ENCODE data around the gene MANSC4.
"Not testable (repeated sequence)": the region's sequence is repeated elsewhere in the genome, so short reads cannot be mapped to it uniquely, and the experiment has no call there.

MANSC4 gene

DNA sequence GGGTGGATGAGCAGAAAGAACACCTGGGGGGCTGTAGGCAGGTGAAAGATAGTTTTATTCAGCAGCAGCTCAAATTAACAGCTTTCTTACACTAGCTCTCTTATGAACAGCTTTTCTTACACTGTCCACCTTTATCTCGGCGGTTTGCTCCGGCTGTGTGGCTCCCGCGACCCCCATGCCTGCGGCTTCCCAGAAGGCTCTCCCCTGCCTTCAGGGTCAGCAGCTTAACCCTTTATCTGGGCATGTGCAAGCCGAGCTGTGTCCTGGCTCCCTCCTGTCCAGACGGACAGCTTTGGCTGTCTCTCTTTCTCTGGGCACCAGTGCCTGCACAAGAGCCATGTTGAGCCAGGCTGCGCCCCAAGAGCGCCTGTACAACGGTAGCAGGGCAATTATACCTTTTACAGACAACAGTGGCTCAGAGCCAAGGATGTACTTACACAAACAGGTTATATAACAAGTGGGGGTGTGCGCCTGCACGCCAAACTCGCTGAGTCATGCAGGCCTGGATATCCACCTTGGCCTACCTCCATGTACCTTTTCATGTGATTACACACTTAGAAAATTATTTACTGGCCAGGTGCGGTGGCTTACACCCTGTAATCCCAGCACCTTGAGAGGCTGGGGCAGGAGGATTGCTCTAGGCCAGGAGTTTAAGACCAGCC is 28.5 kb downstream of the MANSC4 start:
- no peak for DNase-seq (ENCODE audit: low read depth)

DNA sequence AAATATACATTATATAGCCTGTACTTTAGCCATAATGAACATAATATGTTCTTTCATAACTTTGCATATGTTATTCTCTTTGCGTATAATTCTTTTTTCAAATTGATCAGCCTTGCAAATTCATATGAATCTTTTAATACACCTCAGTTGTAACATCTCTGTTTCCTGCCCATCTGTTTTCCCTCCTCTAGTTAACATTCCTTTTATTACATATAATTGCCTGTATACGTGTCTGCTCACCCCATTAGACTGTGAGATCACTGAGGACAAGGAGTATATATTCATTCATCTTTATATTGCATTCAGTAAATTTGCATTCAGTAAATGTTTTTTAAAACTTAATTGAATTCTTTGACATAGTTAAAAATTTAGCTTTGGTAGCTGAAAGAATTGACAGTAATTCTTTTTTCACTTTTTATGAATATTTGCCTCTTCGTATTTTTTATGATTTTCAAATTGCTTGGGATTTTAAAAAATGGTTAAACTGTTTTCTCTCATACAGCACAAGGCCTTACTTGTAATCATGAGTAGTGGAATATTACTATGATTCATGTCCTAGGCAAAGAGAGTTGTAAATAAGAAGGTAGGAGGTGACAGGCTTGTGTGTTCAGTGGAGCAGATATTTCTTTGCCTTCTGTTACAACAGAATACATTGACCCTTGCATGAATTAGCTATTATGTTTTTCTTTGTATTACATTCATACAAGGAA is 32.8 kb downstream of the MANSC4 start:
- DNase-seq (ENCODE audit: low read depth): no peak

DNA sequence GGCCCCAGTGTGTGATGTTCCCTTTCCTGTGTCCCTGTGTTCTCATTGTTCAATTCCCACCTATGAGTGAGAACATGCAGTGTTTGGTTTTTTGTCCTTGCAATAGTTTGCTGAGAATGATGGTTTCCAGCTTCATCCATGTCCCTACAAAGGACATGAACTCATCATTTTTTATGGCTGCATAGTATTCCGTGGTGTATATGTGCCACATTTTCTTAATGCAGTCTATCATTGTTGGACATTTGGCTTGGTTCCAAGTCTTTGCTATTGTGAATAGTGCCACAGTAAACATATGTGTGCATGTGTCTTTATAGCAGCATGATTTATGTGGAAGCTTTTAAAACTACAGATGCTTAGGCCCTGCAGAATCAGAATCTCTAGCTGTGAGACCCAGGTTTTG is 34.3 kb downstream of the MANSC4 start:
- not testable (repeated sequence) for DNase-seq (ENCODE audit: low read depth)

DNA sequence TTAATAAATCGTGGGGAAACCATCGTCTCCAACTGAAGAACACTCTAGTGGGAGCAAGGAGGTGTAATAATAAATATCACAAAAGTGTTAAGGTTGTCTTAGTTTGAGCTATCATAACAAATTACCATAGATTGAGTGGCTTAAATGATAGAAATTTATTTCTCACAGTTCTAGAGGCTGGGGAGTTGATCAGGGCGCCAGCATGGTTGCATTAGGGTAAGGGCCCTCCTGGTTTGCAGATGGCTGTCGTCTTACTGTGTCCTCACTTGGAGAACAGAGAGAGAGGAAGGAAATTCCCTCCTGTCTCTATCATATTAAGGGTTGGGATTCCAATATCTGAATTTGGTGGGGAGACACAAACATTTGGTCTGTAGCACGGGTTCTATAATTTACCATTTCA is 36.4 kb downstream of the MANSC4 start:
- no peak for DNase-seq (ENCODE audit: low read depth)

DNA sequence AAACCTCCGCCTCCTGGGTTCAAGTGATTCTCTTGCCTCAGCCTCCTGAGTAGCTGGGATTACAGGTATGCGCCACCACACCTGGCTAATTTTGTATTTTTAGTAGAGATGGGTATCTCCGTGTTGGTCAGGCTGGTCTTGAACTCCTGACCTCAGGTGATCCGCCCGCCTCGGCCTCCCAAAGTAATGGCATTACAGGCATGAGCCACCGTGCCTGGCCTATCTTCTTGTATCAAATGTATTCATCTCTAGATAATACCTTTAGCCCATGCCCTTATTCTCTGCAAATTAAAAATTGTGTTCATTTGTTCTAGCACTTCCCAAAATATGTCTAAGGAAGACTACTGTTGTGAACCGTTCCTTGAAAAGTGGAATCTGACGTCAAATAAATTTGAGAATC is 45.7 kb downstream of the MANSC4 start:
- DNase-seq (ENCODE audit: low read depth): not testable (repeated sequence)

DNA sequence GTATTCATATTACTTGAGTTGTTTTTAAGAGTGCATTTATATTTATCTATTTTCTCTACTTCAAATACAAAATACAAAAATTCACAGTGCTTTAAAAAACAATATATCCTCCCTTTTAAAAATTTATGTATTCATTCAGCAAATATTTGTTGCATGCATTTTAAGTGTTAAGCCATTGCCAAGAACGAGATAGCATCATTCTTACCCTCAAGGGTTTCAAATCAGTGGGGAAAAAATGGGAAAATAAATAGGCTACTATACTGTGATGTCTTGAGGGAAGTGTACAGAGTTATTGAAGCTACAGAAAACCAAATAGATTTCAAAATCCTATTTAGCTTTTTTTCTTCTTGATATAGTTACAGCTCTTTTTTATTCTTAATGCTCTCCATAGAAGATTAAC is 46.2 kb downstream of the MANSC4 start:
- no peak for DNase-seq (ENCODE audit: low read depth)

DNA sequence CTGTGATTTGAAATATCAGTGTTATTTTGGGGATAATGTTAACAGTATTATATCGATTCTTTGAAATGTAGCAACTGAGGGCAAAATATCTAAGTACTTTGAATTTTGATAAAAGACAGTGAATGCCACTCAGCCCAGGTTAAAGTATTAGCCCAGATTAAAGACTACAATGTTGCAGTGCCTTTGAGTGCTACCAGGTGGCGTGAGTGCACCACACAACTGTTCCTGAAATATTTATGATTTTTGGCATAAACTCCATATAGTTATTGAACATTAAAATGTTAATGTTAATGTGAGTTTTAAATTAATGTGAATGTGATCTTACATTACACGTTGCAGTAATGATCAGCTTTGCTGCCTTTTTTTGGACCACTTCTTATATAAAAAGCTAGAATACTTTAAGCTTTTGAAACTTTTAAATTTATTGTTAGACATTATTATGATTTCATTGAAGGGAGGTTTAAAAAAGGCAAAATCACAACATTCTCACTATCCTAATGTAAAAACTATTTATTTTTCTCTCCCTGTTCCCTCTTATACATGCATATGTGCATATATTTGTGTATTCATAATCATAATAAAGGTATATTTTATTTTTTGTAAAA is 46.9 kb downstream of the MANSC4 start:
- DNase-seq (ENCODE audit: low read depth): no peak

DNA sequence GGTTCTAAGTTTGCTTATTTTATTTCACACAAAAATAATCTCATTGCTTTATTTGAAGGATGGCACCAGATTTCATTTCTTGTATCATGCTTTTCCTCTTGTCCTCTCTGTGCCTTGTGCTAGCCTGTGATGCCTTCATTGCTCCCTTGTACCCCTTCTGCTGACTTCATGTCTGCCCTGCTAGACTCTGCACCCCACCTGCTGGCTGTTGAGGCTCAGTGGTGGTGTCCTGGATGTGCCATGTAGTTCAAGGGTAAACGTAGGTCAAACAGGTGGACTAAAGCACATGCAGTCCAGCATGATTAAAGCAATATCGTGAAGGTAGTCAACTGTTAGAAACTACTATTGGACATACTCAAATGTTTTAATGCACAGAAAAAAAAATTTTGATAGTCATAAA is 47.8 kb downstream of the MANSC4 start:
- no peak for DNase-seq (ENCODE audit: low read depth)

DNA sequence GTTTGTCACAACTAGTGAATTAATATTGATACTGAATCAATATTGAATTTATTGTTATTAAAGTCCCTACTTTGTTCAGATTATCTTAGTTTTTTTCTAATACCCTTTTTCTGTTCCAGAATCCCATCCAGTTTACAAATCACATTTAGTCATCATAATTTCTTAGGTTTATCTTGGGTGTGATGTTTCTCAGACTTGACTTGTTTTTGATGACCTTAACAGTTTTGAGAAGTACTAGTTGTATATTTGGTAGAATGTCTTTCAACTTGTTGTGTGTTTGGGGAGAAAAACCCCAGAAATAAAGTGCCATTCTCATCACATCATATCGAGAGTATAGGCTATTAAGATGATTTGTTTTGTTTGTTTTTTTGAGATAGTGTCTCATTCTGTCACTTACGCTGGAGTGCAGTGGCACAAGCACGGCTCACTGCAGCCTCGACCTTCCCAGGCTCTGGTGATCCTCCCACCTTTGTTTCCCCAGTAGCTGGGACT is 49.9 kb downstream of the MANSC4 start:
- DNase-seq (ENCODE audit: low read depth): no peak

DNA sequence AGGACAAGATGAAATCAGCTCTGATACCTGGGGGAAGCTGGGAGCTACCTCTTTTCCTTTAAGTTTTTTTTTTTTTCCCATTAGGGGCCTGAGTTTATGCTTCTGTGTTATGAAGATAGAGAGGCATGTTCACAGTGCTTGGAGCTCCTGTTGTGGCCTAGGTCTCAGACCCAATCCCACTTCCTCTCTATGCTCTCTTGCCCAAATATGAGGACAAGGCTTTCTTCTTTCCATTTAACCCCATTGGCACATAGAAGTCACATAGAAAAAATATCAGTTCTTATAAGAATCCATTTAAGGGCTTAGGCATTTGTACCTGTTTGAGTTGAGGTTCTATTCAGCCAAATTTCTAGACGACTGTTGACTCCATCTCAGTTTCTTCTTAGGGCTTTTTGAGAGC is 56.8 kb downstream of the MANSC4 start:
- no peak for DNase-seq (ENCODE audit: low read depth)
